H9 (cell line): ENCODE results near the gene ZNF341. TPM values are rescaled to one million over a fixed set of nuclear protein-coding genes. Genes with fewer than 3 reads are reported as not detected.

Source experiments
- DNase-seq: peaks from one replicate; pipeline ENCODE4 v3.0.0-alpha.2; 2017
- H2AFZ ChIP-seq: one replicate; pipeline ENCODE4 v1.6.1; 2013; ENCODE audit warnings: mild to moderate bottlenecking, low read length, control low read depth, moderate library complexity
- H2AK5ac ChIP-seq: 2 replicates; pipeline ENCODE4 v1.6.1; 2013; ENCODE audit warnings: low read length, control low read depth, mixed read lengths; ENCODE audit not compliant: insufficient read length
- H2BK120ac ChIP-seq: one replicate; pipeline ENCODE4 v1.6.1; 2013; ENCODE audit warnings: low read depth, mild to moderate bottlenecking, low read length, control low read depth, inconsistent platforms; ENCODE audit not compliant: poor library complexity, severe bottlenecking
- H2BK12ac ChIP-seq: 2 replicates; pipeline ENCODE4 v1.6.1; 2013; ENCODE audit warnings: low read length, control low read depth, mixed read lengths, low read depth; ENCODE audit not compliant: insufficient read length
- H2BK15ac ChIP-seq: 2 replicates; pipeline ENCODE4 v1.6.1; 2013; ENCODE audit warnings: low read depth, low read length, control low read depth
- H2BK20ac ChIP-seq: one replicate; pipeline ENCODE4 v1.6.1; 2013; ENCODE audit warnings: low read depth, mild to moderate bottlenecking, low read length, control low read depth, inconsistent platforms; ENCODE audit not compliant: poor library complexity, severe bottlenecking
- H2BK5ac ChIP-seq: 2 replicates; pipeline ENCODE4 v1.6.1; 2013; ENCODE audit warnings: low read length, control low read depth, mixed read lengths; ENCODE audit not compliant: insufficient read length
- H3K14ac ChIP-seq: 2 replicates; pipeline ENCODE4 v1.6.1; 2013; ENCODE audit warnings: low read length, control low read depth; ENCODE audit not compliant: insufficient read depth
- H3K18ac ChIP-seq: 2 replicates; pipeline ENCODE4 v1.6.1; 2013; ENCODE audit warnings: low read depth, mild to moderate bottlenecking, mixed read lengths, low read length, control low read depth; ENCODE audit not compliant: insufficient read length
- H3K23ac ChIP-seq: 2 replicates; pipeline ENCODE4 v1.6.1; 2013; ENCODE audit warnings: low read length, control low read depth, mixed read lengths, low read depth; ENCODE audit not compliant: insufficient read length
- H3K23me2 ChIP-seq: 2 replicates; pipeline ENCODE4 v1.6.1; 2013; ENCODE audit warnings: low read depth, mild to moderate bottlenecking, mixed read lengths, low read length, control low read depth; ENCODE audit not compliant: insufficient read length, poor library complexity, severe bottlenecking
- H3K27ac ChIP-seq: 2 replicates; pipeline ENCODE4 v1.5.1; 2013; ENCODE audit warnings: low read length, control low read depth, mixed read lengths, low read depth; ENCODE audit not compliant: insufficient read length
- H3K27me3 ChIP-seq: 2 replicates; pipeline ENCODE4 v1.6.1; 2013; ENCODE audit warnings: low read length, control low read depth, inconsistent platforms; ENCODE audit not compliant: insufficient read depth
- H3K4ac ChIP-seq: 2 replicates; pipeline ENCODE4 v1.6.1; 2013; ENCODE audit warnings: low read depth, mild to moderate bottlenecking, control low read depth, inconsistent platforms, low read length, moderate library complexity
- H3K4me1 ChIP-seq: 2 replicates; pipeline ENCODE4 v1.6.1; 2013; ENCODE audit warnings: low read length, control low read depth, inconsistent platforms; ENCODE audit not compliant: insufficient read depth
- H3K4me2 ChIP-seq: 2 replicates; pipeline ENCODE4 v1.6.1; 2013; ENCODE audit warnings: low read length, control low read depth, mixed read lengths; ENCODE audit not compliant: insufficient read length, insufficient read depth
- H3K56ac ChIP-seq: 2 replicates; pipeline ENCODE4 v1.6.1; 2013; ENCODE audit warnings: low read depth, mild to moderate bottlenecking, mixed read lengths, low read length, control low read depth; ENCODE audit not compliant: insufficient read length
- H3K79me1 ChIP-seq: 2 replicates; pipeline ENCODE4 v1.6.1; 2013; ENCODE audit warnings: low read depth, mild to moderate bottlenecking, moderate library complexity, low read length, control low read depth, inconsistent platforms; ENCODE audit not compliant: insufficient read depth, poor library complexity, severe bottlenecking
- H3K79me2 ChIP-seq: 2 replicates; pipeline ENCODE4 v1.6.1; 2013; ENCODE audit warnings: low read length, control low read depth, inconsistent platforms; ENCODE audit not compliant: insufficient read depth
- H3K9ac ChIP-seq: 2 replicates; pipeline ENCODE4 v1.6.1; 2013; ENCODE audit warnings: low read length, control low read depth, mixed read lengths; ENCODE audit not compliant: insufficient read length; ENCODE audit errors: extremely low read depth
- H3K9me3 ChIP-seq: one replicate; pipeline ENCODE4 v1.6.1; 2013; ENCODE audit warnings: low read depth, low read length, inconsistent platforms; ENCODE audit not compliant: control insufficient read depth
- H3T11ph ChIP-seq: one replicate; pipeline ENCODE4 v1.6.1; 2013; ENCODE audit warnings: mild to moderate bottlenecking, low read length, control low read depth, inconsistent platforms
- H4K20me1 ChIP-seq: one replicate; pipeline ENCODE4 v1.6.1; 2013; ENCODE audit not compliant: control insufficient read depth, insufficient read length, insufficient read depth
- H4K5ac ChIP-seq: 2 replicates; pipeline ENCODE4 v1.6.1; 2013; ENCODE audit warnings: low read depth, mild to moderate bottlenecking, mixed read lengths, low read length, control low read depth; ENCODE audit not compliant: insufficient read length
- H4K8ac ChIP-seq: replicated peaks from 2 replicates; pipeline ENCODE4 v1.6.1; 2013; ENCODE audit warnings: low read length, control low read depth, mixed read lengths, low read depth; ENCODE audit not compliant: insufficient read length
- H4K91ac ChIP-seq: 2 replicates; pipeline ENCODE4 v1.6.1; 2013; ENCODE audit warnings: low read depth, mild to moderate bottlenecking, moderate library complexity, mixed read lengths, low read length, control low read depth; ENCODE audit not compliant: insufficient read length
- H3K27ac Mint-ChIP-seq, 3 experiments: 2 replicates in 2 of 3; 3 replicates in 1 of 3; pipeline ENCODE4 v1.8.0; 2020 to 2021; ENCODE audit warnings: mixed read lengths in 3 of 3, mild to moderate bottlenecking in 1 of 3, moderate library complexity in 1 of 3
- H3K27me3 Mint-ChIP-seq: 2 replicates; pipeline ENCODE4 v1.8.0; 2021; ENCODE audit warnings: low read depth, mild to moderate bottlenecking, moderate library complexity, mixed read lengths
- H3K36me3 Mint-ChIP-seq, 3 experiments: 2 replicates in 2 of 3; 3 replicates in 1 of 3; pipeline ENCODE4 v1.8.0; 2020 to 2021; ENCODE audit warnings: low read depth in 3 of 3, mixed read lengths in 3 of 3; ENCODE audit not compliant: insufficient read depth in 1 of 3
- H3K4me1 Mint-ChIP-seq, 2 experiments: 2 replicates each; pipeline ENCODE4 v1.8.0; 2020; ENCODE audit warnings: mixed read lengths in 2 of 2
- H3K4me3 Mint-ChIP-seq, 2 experiments: 2 replicates in 1 of 2; 3 replicates in 1 of 2; pipeline ENCODE4 v1.8.0; 2020 to 2021; ENCODE audit warnings: mild to moderate bottlenecking in 2 of 2, mixed read lengths in 2 of 2, moderate library complexity in 1 of 2
- H3K9me3 Mint-ChIP-seq, 2 experiments: 2 replicates in 1 of 2; 3 replicates in 1 of 2; pipeline ENCODE4 v1.8.0; 2020; ENCODE audit warnings: mild to moderate bottlenecking in 2 of 2, mixed read lengths in 2 of 2, moderate library complexity in 1 of 2
- CTCF ChIP-seq: fragments of 200-600 bp; sonication (generic); conservative IDR thresholded peaks from 3 replicates; pipeline ENCODE4 v1.8.0; 2021; ENCODE audit warnings: antibody characterized with exemption, mild to moderate bottlenecking
- WGBS: extraction: QIAGEN DNeasy Blood & Tissue Kit; methylation state at CpG from one replicate; pipeline ENCODE4 v1.1.7; 2013; ENCODE audit warnings: missing lambda C conversion rate, low lambda C conversion rate, mixed read lengths; ENCODE audit not compliant: insufficient read length; ENCODE audit errors: extremely low coverage; 5-methylcytosine and 5-hydroxymethylcytosine counted together
- total RNA-seq: library from RNA; stranded (reverse); gene quantifications from 2 replicates; pipeline ENCODE4 v1.2.1, GENCODE V29; 2021

The ZNF341 gene
- total RNA-seq, 1 experiment from 2014 or later: 5.2 TPM

DNA sequence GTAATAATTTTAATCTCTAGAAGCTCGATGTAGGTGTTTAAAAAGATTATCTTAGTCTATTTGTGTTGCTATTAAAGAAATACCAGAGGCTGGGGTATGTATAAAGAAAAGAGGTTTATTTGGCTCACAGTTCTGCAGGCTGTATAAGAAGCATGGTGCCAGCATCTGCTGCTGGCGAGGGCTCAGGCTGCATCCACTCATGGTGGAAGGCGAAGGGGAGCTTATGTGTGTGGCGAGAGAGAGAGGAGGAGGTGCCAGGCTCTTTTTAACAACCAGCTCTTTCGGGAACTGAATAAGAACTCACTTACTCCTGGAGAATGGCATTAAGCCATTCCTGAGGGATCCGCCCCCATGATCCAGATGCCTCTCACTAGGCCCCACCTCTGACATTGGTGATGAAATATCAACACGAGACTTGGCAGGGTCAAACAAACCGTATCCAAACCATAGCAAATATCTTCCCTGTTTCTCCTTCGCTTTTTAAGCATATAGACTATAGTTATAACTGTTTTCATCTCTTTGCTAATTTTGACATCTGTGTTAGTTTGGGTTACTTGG is 103.9 kb downstream of the ZNF341 start:
- Histone ChIP-seq H2AFZ (no peak overlapping the region), H3K27me3 (no peaks in the 10 kb centered on the region), H2BK5ac (no peak overlapping the region), H2AK5ac (no peak overlapping the region), H4K20me1 (no peaks in the 10 kb centered on the region), H3K18ac (no peak overlapping the region), H2BK12ac (no peak overlapping the region), H4K5ac (no peak overlapping the region), H4K91ac (no peak overlapping the region), H3K4me2 (no peak overlapping the region), H3K79me1 (peaks cover 3% of the 10 kb centered on the region), H3K56ac (no peak overlapping the region), H3K79me2 (no peaks in the 10 kb centered on the region), H3T11ph (no peak overlapping the region), H2BK15ac (no peak overlapping the region), H4K8ac (no peak overlapping the region), H3K14ac (no peak overlapping the region), H2BK20ac (no peak overlapping the region), H3K23ac (no peak overlapping the region), H3K9ac (no peak overlapping the region), H3K27ac (no peak overlapping the region), H3K9me3 (no peaks in the 10 kb centered on the region), H3K4ac (no peak overlapping the region), H3K4me1 (peaks cover 5% of the 10 kb centered on the region), H2BK120ac (no peak overlapping the region), H3K23me2 (no peaks in the 10 kb centered on the region)
- no CpG with 5 or more reads among the region's 9 CpGs for WGBS
- Mint-ChIP-seq H3K36me3 (peaks cover 7 to 19% (median 12%) of the 10 kb centered on the region in 3 experiments; a peak in 6 of 7 replicates), H3K9me3 (no peaks in the 10 kb centered on the region), H3K4me1 (peaks cover 32 to 47% of the 10 kb centered on the region in 2 experiments), H3K4me3 (no peak overlapping the region), H3K27ac (no peak overlapping the region), H3K27me3 (no peaks in the 10 kb centered on the region)
- no peak for DNase-seq
- no peak for TF ChIP-seq CTCF
